HG02571 (cell line): ENCODE data around the gene XDH.

Experiments
- ATAC-seq: cut with Tn5 transposase; IDR thresholded peaks from one replicate; pipeline ENCODE4 v1.9.1; 2021; ENCODE audit warnings: mild to moderate bottlenecking, moderate library complexity; ENCODE audit not compliant: unreplicated experiment

The XDH gene

GRCh38 chr2:31366733-31367132, 47.8 kb downstream of the XDH start:
- ATAC-seq = no peak

GRCh38 chr2:31365834-31366505, 48.6 kb downstream of the XDH start:
- ATAC-seq = no peak

GRCh38 chr2:31365348-31365747, 49.2 kb downstream of the XDH start:
- ATAC-seq = no peak

GRCh38 chr2:31363956-31364750, 50.4 kb downstream of the XDH start:
- no peak for ATAC-seq

GRCh38 chr2:31362581-31362980, 52.0 kb downstream of the XDH start:
- no peak for ATAC-seq

- ATAC-seq = no peak
These were observed 55.3 kb downstream of the XDH start for GRCh38 chr2:31359229-31359628.

GRCh38 chr2:31354837-31355236, 59.7 kb downstream of the XDH start:
- ATAC-seq = no peak

- ATAC-seq = no peak
These were observed 61.4 kb downstream of the XDH start for GRCh38 chr2:31353179-31353578.

GRCh38 chr2:31349684-31350083, 64.9 kb downstream of the XDH start:
- ATAC-seq = no peak

- no peak for ATAC-seq
These were observed 65.4 kb downstream of the XDH start for GRCh38 chr2:31349160-31349559.

- ATAC-seq = no peak
These were observed 65.9 kb downstream of the XDH start for GRCh38 chr2:31348618-31349017.

GRCh38 chr2:31347750-31348149, 66.8 kb downstream of the XDH start:
- no peak for ATAC-seq

GRCh38 chr2:31347319-31347718, 67.2 kb downstream of the XDH start:
- no peak for ATAC-seq

- no peak for ATAC-seq
These were observed 70.1 kb downstream of the XDH start for GRCh38 chr2:31344447-31344846.

GRCh38 chr2:31341351-31341750, 73.2 kb downstream of the XDH start:
- ATAC-seq = no peak

GRCh38 chr2:31339696-31340095, 74.8 kb downstream of the XDH start:
- no peak for ATAC-seq

- no peak for ATAC-seq
These were observed 76.7 kb downstream of the XDH start for GRCh38 chr2:31337860-31338259.

- ATAC-seq = no peak
These were observed 77.3 kb downstream of the XDH start for GRCh38 chr2:31337197-31337596.

- ATAC-seq = no peak
These were observed 78.5 kb downstream of the XDH start for GRCh38 chr2:31335921-31336585.

- no peak for ATAC-seq
These were observed 80.1 kb downstream of the XDH start for GRCh38 chr2:31334311-31335026.

GRCh38 chr2:31333527-31334183, 80.9 kb downstream of the XDH start:
- ATAC-seq = peak; percentile 86
